NOMO-1 (cell line): ENCODE measurements around the gene MRPL41.
A peak's percentile ranks its signal among the peaks of the same experiment; 100 is the strongest.
"Not testable (repeated sequence)": the region's sequence is repeated elsewhere in the genome, so short reads cannot be mapped to it uniquely, and the experiment has no call there.

Experiments
- DNase-seq, 2 experiments: peaks; one replicate each; lab custom pipeline; 2025; ENCODE audit not compliant: unreplicated experiment in 2 of 2; lab: John Stamatoyannopoulos, UW

MRPL41 gene

DNA sequence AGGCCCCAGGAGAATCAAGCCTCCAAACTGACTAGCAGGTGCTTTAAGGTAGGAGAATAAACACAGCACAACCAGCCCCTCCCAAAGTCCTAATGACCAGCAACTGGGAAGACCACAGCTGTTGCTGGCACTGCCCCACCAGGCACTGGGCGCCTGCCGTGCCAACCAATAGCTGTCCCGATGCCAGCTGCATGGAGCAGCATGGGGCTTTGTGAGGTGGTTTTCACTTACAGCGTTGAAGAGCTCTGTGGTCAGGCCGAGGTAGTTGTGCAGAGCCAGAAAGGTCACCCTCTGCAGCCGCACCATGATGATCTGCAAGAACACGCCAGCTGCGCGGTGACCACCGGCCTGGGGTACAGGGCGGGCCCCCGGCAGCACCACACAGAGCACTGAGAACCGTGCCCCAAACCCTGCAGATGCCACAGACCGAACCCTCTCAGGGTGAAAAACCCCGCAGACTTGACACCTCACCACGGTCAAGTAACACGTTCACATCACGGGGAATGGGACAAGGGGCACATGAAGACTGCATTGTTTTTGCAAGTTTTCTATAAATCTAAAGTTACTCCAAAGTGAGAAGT lies 30.2 kb upstream of the MRPL41 start:
- no peak for DNase-seq

DNA sequence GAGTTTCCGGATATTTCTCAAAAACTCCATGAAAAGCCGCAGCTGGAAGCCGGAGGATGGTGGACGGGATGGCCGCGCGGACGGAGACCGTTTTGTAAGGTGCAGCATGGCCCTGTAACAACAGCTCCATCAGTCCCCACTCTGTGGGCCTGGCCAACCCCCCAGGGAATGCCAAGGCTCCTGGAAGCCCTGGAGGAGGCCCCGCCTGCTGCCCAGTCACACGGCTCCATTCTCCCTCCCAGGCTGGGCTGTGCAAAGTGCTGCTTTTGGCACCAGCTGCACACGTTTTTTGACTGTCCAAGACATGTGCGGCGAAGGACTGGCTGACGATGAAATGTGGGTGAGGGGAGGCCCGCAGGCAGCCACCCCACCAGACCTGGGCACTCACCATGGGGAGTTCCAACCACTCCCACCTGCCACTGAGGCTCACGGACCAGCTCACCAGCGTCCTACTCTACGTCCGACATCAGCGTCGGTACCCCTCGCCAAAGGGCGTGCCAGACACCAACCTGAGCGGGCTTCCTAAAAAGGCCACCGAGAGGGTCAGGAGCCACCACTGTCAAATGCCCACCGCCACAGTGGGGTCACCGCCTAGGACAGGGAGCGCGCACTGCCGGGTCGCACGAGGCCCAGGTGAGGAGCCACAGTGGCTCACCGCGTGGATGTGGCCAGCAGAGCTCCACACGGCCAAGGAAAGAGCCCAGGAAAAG lies 28.8 kb upstream of the MRPL41 start:
- no peak for DNase-seq

- DNase-seq, result no peak
Observed at GRCh38 chr9:137524161-137524980, 27.3 kb upstream of the MRPL41 start.

GRCh38 chr9:137524981-137525317 lies 26.7 kb upstream of the MRPL41 start:
- DNase-seq, result no peak

DNA sequence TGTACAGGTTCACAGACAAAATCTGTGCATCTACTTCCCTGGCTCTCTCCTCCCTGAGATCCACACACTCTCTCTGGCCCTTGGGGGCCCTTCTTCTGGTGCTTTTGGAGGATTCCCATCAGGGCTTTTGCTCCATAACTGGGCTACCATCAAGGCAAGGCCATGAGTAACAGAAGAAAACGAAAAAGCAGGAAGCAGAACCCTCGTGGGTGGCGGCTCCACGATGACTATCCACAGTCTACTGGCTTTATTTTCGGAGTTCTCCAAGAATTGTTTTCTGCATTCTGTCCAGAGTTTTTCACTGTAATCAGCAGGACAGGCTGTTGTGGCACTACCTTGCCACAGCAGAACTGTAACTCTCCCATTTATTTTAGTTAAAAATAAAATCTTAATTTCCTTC lies 21.3 kb upstream of the MRPL41 start:
- DNase-seq, result no peak

DNA sequence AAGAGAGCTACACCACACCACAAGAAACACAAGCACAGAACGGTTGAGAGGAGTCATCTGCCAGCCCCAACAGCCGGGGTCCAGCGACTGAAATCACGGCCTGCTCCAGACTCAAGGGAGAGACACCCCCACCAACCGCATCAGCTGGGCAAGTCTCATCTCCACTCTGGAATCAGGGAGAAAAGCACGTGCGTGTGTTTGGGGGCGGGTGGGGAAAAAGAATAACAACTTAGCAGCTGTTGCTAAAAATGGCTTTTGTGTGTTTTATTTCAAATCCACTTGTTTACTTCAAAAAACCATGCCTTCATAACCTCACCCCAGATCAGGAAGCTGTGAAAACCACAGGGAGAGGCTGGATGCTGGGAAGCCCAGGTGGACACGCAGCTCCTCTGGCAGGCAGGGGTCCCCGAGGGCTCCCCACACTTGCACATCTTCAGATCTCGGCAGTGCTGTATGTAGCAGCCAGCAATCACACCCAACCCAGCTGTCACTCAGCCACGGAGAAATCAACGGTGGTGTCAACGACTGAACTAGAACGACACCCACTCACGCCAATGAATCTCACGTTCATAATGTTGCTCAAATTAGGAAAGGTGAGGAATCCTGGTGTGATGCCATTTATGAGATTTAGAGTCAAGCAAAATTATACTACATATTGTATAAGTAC lies 20.4 kb upstream of the MRPL41 start:
- no peak for DNase-seq

GRCh38 chr9:137532891-137533468 lies 18.7 kb upstream of the MRPL41 start:
- not testable (repeated sequence) for DNase-seq

- peak; percentile 89 to 90 for DNase-seq
Observed at GRCh38 chr9:137534256-137535119, 17.2 kb upstream of the MRPL41 start.

GRCh38 chr9:137535120-137535428 lies 16.6 kb upstream of the MRPL41 start:
- no peak for DNase-seq

GRCh38 chr9:137536594-137537131 lies 15.0 kb upstream of the MRPL41 start:
- peak in 1 of 2 experiments; percentile 42 for DNase-seq

DNA sequence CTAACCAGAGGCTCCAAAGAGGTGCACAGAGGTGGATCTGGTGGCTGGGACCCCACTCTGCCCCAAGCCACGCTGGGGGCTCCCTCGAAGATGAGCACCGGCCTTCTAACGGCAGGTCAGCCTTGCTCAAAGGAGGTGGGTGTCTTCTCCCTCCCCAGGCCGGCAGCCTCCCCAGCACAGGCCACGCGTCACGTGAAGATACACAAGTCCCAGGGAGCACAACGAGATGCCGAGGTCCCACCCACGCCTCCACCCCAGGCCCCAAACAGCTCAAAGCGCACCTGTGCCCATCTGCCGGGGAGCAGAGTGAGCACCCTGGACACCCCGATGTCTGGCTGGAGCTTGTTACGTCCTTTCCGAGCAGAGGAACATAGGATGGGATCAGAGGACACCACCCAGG lies 13.6 kb upstream of the MRPL41 start:
- DNase-seq, result no peak

- DNase-seq, result no peak
Observed at GRCh38 chr9:137540536-137540935, 11.1 kb upstream of the MRPL41 start.

GRCh38 chr9:137542486-137542885 lies 9.2 kb upstream of the MRPL41 start:
- DNase-seq, result no peak

DNA sequence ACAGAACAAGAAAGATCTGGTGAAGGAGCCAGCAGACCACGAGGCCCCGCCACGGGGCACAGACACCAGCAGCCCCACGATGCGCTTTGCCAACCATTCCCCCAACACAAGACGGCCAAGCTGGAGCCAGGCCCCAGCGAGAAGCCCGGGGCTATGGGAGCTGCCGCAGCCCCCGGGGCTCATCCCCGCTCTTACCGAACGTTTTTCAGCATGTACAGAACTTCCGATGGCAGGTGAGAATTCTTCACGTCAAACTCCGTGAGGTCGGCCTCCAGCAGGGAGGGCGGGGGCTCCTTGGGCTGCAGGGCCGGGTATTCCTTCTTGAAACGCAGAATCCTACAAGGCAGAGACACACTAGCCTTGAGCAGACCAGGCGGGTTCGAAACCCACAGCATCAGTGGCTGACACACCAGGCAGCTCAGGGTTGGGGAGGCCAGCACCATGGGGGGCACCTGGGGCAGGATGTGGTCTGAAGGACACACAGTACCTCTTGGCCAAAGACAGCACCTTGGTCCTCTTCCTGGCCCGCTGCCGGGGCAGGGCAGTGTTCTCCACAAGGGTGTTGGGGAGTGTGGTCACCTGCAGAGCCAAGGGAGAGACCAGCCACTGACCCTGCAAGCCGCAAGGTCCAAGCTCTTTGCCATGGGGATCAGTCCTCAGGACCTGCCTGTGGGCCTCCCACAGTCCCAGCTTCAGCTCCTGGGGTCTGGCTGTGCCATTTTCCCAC lies 8.3 kb upstream of the MRPL41 start:
- no peak for DNase-seq

GRCh38 chr9:137544176-137544760 lies 7.4 kb upstream of the MRPL41 start:
- DNase-seq, result no peak

- DNase-seq, result no peak
Observed at GRCh38 chr9:137545123-137545522, 6.6 kb upstream of the MRPL41 start.

GRCh38 chr9:137547687-137548543 lies 3.8 kb upstream of the MRPL41 start:
- no peak for DNase-seq

DNA sequence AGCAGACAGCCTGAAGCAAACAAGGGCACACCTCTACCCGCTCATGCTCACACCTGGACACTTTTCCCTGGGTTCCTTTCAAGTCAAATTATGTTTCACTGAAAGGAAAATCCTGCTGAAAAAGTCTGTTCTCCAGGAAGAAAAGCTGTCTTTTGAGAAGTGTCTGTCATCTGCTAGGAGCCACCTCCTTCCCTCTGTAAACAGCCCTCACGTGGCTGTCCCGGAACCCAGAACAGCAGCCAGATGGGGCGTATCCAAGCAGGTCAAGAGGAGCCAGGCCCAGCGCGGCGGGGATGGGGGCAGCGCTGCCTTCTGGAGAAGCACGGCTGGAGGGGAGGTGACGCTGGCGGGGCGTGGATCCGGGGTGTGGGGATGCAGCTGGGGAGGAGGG lies 1.5 kb upstream of the MRPL41 start, which contains the start of gene PNPLA7:
Gene PNPLA7 (minus strand): TSS at position 172 of the 391 bp plus-strand sequence. CDS start 205 bp downstream, outside the sequence.
- peak; percentile 74 to 84 for DNase-seq
